NCI-H2107 treated with DMSO at 0.1 percent for 48 hours (cell line): ENCODE results near the gene SORCS1.

Experiments used
- DNase-seq: peaks from one replicate; lab custom pipeline; 2025; ENCODE audit not compliant: unreplicated experiment; lab: John Stamatoyannopoulos, UW

Gene SORCS1

GRCh38 chr10:106908225-106908624 is 256.3 kb downstream of the SORCS1 start:
- DNase-seq, result no peak

- no peak for DNase-seq
Measured at GRCh38 chr10:106904209-106904608, 260.3 kb downstream of the SORCS1 start.

- DNase-seq, result no peak
Measured at GRCh38 chr10:106903180-106903579, 261.3 kb downstream of the SORCS1 start.

- no peak for DNase-seq
Measured at GRCh38 chr10:106900016-106900652, 264.4 kb downstream of the SORCS1 start.

GRCh38 chr10:106898446-106898845 is 266.1 kb downstream of the SORCS1 start:
- DNase-seq, result no peak

GRCh38 chr10:106897719-106898118 is 266.8 kb downstream of the SORCS1 start:
- no peak for DNase-seq

GRCh38 chr10:106894692-106895091 is 269.8 kb downstream of the SORCS1 start:
- DNase-seq, result no peak

- no peak for DNase-seq
Measured at GRCh38 chr10:106877574-106877973, 286.9 kb downstream of the SORCS1 start.

- no peak for DNase-seq
Measured at GRCh38 chr10:106874604-106874889, 290.0 kb downstream of the SORCS1 start.

GRCh38 chr10:106873770-106874603 is 290.5 kb downstream of the SORCS1 start:
- no peak for DNase-seq

GRCh38 chr10:106872176-106872575 is 292.3 kb downstream of the SORCS1 start:
- DNase-seq, result no peak

GRCh38 chr10:106866244-106866845 is 298.2 kb downstream of the SORCS1 start:
- no peak for DNase-seq

GRCh38 chr10:106864031-106864430 is 300.5 kb downstream of the SORCS1 start:
- DNase-seq, result no peak

GRCh38 chr10:106863549-106863948 is 301.0 kb downstream of the SORCS1 start:
- no peak for DNase-seq

GRCh38 chr10:106859892-106860652 is 304.4 kb downstream of the SORCS1 start:
- no peak for DNase-seq

- no peak for DNase-seq
Measured at GRCh38 chr10:106857728-106858127, 306.8 kb downstream of the SORCS1 start.

- no peak for DNase-seq
Measured at GRCh38 chr10:106857213-106857612, 307.3 kb downstream of the SORCS1 start.

- DNase-seq, result no peak
Measured at GRCh38 chr10:106836933-106837663, 327.4 kb downstream of the SORCS1 start.

- no peak for DNase-seq
Measured at GRCh38 chr10:106832846-106833245, 331.7 kb downstream of the SORCS1 start.

- no peak for DNase-seq
Measured at GRCh38 chr10:106830471-106830870, 334.0 kb downstream of the SORCS1 start.

GRCh38 chr10:106830006-106830405 is 334.5 kb downstream of the SORCS1 start:
- no peak for DNase-seq
